HFFc6 (cell line): Measurements from ENCODE around the gene LRP11. TPM values are rescaled to one million over a fixed set of nuclear protein-coding genes. Genes with fewer than 3 reads are reported as not detected.
A peak's percentile ranks its signal among the peaks of the same experiment; 100 is the strongest.
"Not testable (repeated sequence)": the region's sequence is repeated elsewhere in the genome, so short reads cannot be mapped to it uniquely, and the experiment has no call there.

Experiments used
- DNase-seq: peaks from one replicate; pipeline ENCODE4 v3.0.0-alpha.2; 2018
- H3K27ac Mint-ChIP-seq: 2 replicates; pipeline ENCODE4 v1.8.0; 2020; ENCODE audit warnings: mild to moderate bottlenecking, mixed read lengths
- H3K27me3 Mint-ChIP-seq: 2 replicates; pipeline ENCODE4 v1.8.0; 2021; ENCODE audit warnings: mild to moderate bottlenecking, moderate library complexity, mixed read lengths; ENCODE audit not compliant: insufficient read depth
- H3K36me3 Mint-ChIP-seq: 2 replicates; pipeline ENCODE4 v1.8.0; 2021; ENCODE audit warnings: low read depth, mixed read lengths
- H3K4me1 Mint-ChIP-seq: 2 replicates; pipeline ENCODE4 v1.8.0; 2020; ENCODE audit warnings: low read depth, mixed read lengths
- H3K4me3 Mint-ChIP-seq: 2 replicates; pipeline ENCODE4 v1.8.0; 2020; ENCODE audit warnings: mild to moderate bottlenecking, moderate library complexity, mixed read lengths
- H3K9me3 Mint-ChIP-seq: 2 replicates; pipeline ENCODE4 v1.8.0; 2020; ENCODE audit warnings: mild to moderate bottlenecking, mixed read lengths
- total RNA-seq, 6 experiments: library from RNA; stranded (reverse); fragmentation: NEBNext Ultra II Directional; extraction: Animal tissue kit (Norgen Biotek cat#: 25700); gene quantifications; 2 replicates in 1 of 6; 3 replicates in 5 of 6; pipeline ENCODE4 v1.2.3, GENCODE V29; 2021
- TF ChIP-seq, protein P1 (sequence below): fragments of 200-600 bp; sonication (generic); IDR thresholded peaks from 2 replicates; pipeline ENCODE4 v1.5.0; 2021; ENCODE audit warnings: antibody characterized with exemption, mild to moderate bottlenecking

Gene LRP11
- total RNA-seq, 6 experiments from 2014 or later: 27.4 to 34.6 (median 30.4) TPM

- H3K9me3 Mint-ChIP-seq: no peaks in the 10 kb centered on the region
Measured at GRCh38 chr6:149852881-149853280, 11.3 kb downstream of the LRP11 start.

GRCh38 chr6:149852180-149852579 lies 12.0 kb downstream of the LRP11 start:
- Mint-ChIP-seq H3K27me3 (no peaks in the 10 kb centered on the region), H3K36me3 (peaks cover 10% of the 10 kb centered on the region; the same call in 1 of the 2 replicates), H3K9me3 (no peaks in the 10 kb centered on the region), H3K4me3 (no peak overlapping the region), H3K4me1 (peaks cover 79% of the 10 kb centered on the region), H3K27ac (peak overlapping the region; percentile 79)
- no peak for DNase-seq
- TF ChIP-seq, protein P1, sequence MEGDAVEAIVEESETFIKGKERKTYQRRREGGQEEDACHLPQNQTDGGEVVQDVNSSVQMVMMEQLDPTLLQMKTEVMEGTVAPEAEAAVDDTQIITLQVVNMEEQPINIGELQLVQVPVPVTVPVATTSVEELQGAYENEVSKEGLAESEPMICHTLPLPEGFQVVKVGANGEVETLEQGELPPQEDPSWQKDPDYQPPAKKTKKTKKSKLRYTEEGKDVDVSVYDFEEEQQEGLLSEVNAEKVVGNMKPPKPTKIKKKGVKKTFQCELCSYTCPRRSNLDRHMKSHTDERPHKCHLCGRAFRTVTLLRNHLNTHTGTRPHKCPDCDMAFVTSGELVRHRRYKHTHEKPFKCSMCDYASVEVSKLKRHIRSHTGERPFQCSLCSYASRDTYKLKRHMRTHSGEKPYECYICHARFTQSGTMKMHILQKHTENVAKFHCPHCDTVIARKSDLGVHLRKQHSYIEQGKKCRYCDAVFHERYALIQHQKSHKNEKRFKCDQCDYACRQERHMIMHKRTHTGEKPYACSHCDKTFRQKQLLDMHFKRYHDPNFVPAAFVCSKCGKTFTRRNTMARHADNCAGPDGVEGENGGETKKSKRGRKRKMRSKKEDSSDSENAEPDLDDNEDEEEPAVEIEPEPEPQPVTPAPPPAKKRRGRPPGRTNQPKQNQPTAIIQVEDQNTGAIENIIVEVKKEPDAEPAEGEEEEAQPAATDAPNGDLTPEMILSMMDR: no peak

More at GRCh38 chr6:149852881-149853280, 11.3 kb downstream of the LRP11 start:
- Mint-ChIP-seq H3K4me1 (peaks cover 77% of the 10 kb centered on the region), H3K4me3 (no peak overlapping the region), H3K36me3 (peaks cover 10% of the 10 kb centered on the region; the same call in 1 of the 2 replicates), H3K27me3 (no peaks in the 10 kb centered on the region), H3K27ac (no peak overlapping the region)
- TF ChIP-seq, protein P1: no peak
- DNase-seq: no peak

DNA sequence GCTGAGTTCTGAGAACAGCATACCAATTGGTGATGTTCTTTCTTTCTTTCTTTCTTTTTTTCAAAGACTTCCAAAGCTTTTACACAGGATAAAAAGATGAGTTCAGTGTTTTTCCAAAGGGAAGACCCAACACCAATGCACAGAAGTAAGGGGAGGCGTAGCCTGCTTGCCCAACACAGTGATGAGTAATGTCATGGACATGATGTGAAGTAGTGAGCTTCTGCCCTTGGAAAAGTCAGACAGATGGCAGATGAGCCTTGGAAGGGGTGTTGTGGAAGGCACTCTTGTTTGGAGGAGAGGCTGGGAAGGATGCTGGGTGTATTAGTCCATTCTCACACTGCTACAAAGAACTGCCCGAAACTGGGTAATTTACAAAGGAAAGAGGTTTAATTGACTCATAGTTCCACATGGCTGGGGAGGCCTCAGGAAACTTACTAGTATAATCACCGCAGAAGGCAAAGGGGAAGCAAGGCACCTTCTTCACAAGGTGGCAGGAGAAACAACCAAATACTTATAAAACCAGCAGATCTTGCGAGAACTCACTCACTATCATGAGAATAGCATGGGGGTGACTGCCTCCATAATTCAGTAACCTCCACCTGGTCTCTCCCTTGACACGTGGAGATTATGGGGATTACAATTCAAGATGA lies 12.6 kb downstream of the LRP11 start:
- H3K9me3 Mint-ChIP-seq: no peaks in the 10 kb centered on the region
- H3K4me1 Mint-ChIP-seq: peaks cover 77% of the 10 kb centered on the region
- H3K27me3 Mint-ChIP-seq: no peaks in the 10 kb centered on the region
- H3K36me3 Mint-ChIP-seq: peaks cover 10% of the 10 kb centered on the region; the same call in 1 of the 2 replicates
- peak overlapping the region; percentile 79 for H3K27ac Mint-ChIP-seq
- DNase-seq: peak; percentile 59
- TF ChIP-seq, protein P1: no peak
- peak overlapping the region; percentile 20 for H3K4me3 Mint-ChIP-seq

GRCh38 chr6:149848343-149848742 lies 15.8 kb downstream of the LRP11 start:
- H3K27me3 Mint-ChIP-seq, H3K9me3 Mint-ChIP-seq, H3K36me3 Mint-ChIP-seq, DNase-seq, H3K4me3 Mint-ChIP-seq: not testable (repeated sequence)
- Mint-ChIP-seq H3K4me1 (peaks cover 83% of the 10 kb centered on the region), H3K27ac (peak overlapping the region; percentile 80)

- no peaks in the 10 kb centered on the region for H3K9me3 Mint-ChIP-seq
- no peak for DNase-seq
- H3K4me3 Mint-ChIP-seq: no peak overlapping the region
- H3K27me3 Mint-ChIP-seq: no peaks in the 10 kb centered on the region
- peak overlapping the region; percentile 80 for H3K27ac Mint-ChIP-seq
- peaks cover 10% of the 10 kb centered on the region; the same call in 1 of the 2 replicates for H3K36me3 Mint-ChIP-seq
- TF ChIP-seq, protein P1: no peak
- H3K4me1 Mint-ChIP-seq: peaks cover 86% of the 10 kb centered on the region
Measured at GRCh38 chr6:149847939-149848267, 16.3 kb downstream of the LRP11 start.

GRCh38 chr6:149846321-149846720 lies 17.8 kb downstream of the LRP11 start:
- no peaks in the 10 kb centered on the region for H3K27me3 Mint-ChIP-seq
- H3K4me1 Mint-ChIP-seq: peaks cover 75% of the 10 kb centered on the region
- H3K4me3 Mint-ChIP-seq: peak overlapping the region; percentile 71
- peak; percentile 83 for DNase-seq
- H3K36me3 Mint-ChIP-seq: peaks cover 14% of the 10 kb centered on the region; the same call in 1 of the 2 replicates
- H3K9me3 Mint-ChIP-seq: no peaks in the 10 kb centered on the region
- H3K27ac Mint-ChIP-seq: peak overlapping the region; percentile 86
- TF ChIP-seq, protein P1: no peak
